NB4 (cell line): ENCODE data around the gene N4BP2.

ENCODE experiments used
- DNase-seq: peaks from one replicate; pipeline ENCODE4 v3.0.0; 2010; ENCODE audit warnings: low read depth
- H3K4me3 ChIP-seq: one replicate; pipeline ENCODE4 v1.5.1; 2011; ENCODE audit warnings: mild to moderate bottlenecking, low read depth, low read length, moderate library complexity
- CTCF ChIP-seq: IDR thresholded peaks from one replicate; pipeline ENCODE4 v1.5.1; 2012; ENCODE audit warnings: low read depth, low read length
- MAX ChIP-seq: IDR thresholded peaks from 2 replicates; pipeline ENCODE4 v1.6.1; 2011; ENCODE audit warnings: low read depth, low read length
- MYC ChIP-seq: IDR thresholded peaks from 2 replicates; pipeline ENCODE4 v1.6.1; 2011; ENCODE audit warnings: low read depth, low read length
- POLR2A ChIP-seq: IDR thresholded peaks from 2 replicates; pipeline ENCODE4 v1.6.1; 2011; ENCODE audit warnings: mild to moderate bottlenecking; ENCODE audit not compliant: insufficient read length; ENCODE audit errors: extremely low read depth

Gene N4BP2

GRCh38 chr4:40190880-40191815 is 134.5 kb downstream of the N4BP2 start:
- peak; percentile 73 for DNase-seq
- TF ChIP-seq CTCF (no peak), MYC (peak; percentile 16; the same call in 1 of the 2 replicates), MAX (no peak)
- H3K4me3 ChIP-seq, result no peak overlapping the region

- no peak for DNase-seq
- no peak for TF ChIP-seq MAX
- no peak for TF ChIP-seq POLR2A
- TF ChIP-seq MYC, result no peak
- no peak for TF ChIP-seq CTCF
- H3K4me3 ChIP-seq, result no peak overlapping the region
These were observed 135.7 kb downstream of the N4BP2 start for GRCh38 chr4:40192114-40193015.

DNA sequence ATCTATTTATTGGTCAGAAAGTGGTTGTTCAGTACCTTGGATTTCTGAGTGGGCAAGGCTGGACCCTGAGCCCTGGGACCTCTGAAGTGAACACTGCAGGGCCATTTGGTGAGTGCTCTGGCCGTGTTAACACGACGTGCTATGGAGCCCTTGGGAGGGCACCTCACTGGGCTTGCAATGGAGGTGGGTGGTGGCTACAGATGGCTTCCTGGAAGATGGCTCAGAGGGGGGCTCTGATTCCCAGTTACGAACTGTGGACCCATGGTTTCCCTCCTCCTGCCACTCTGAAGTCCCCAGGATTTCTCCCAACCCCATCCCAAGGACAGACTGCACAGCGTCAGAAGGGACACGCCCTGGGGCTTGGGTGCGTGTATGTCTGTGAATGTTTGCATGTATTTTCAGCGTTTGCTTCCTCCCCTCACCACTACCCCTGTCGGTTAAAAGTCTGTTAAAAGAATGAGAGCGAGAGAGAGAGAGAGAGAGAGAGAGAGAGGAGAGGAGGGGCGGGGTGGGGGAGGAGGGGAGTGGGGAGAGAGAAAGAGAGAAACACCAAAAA is 136.4 kb downstream of the N4BP2 start:
- TF ChIP-seq POLR2A (no peak), CTCF (no peak)
- DNase-seq, result peak; percentile 42
- H3K4me3 ChIP-seq, result no peak overlapping the region

GRCh38 chr4:40193578-40193977 is 136.9 kb downstream of the N4BP2 start:
- TF ChIP-seq CTCF (no peak), MAX (no peak), POLR2A (no peak), MYC (no peak)
- H3K4me3 ChIP-seq, result no peak overlapping the region
- no peak for DNase-seq

- peak; percentile 43 for DNase-seq
- H3K4me3 ChIP-seq, result no peak overlapping the region
- TF ChIP-seq POLR2A, result no peak
- peak; percentile 40 for TF ChIP-seq MYC
- peak; percentile 95 for TF ChIP-seq MAX
These were observed 138.0 kb downstream of the N4BP2 start for GRCh38 chr4:40194602-40195161.
